NB4 (cell line): ENCODE results near the gene AKT1.

Experiments used
- DNase-seq: peaks from one replicate; pipeline ENCODE4 v3.0.0; 2010; ENCODE audit warnings: low read depth
- H3K4me3 ChIP-seq: one replicate; pipeline ENCODE4 v1.5.1; 2011; ENCODE audit warnings: mild to moderate bottlenecking, low read depth, low read length, moderate library complexity
- MYC ChIP-seq: IDR thresholded peaks from 2 replicates; pipeline ENCODE4 v1.6.1; 2011; ENCODE audit warnings: low read depth, low read length
- POLR2A ChIP-seq: IDR thresholded peaks from 2 replicates; pipeline ENCODE4 v1.6.1; 2011; ENCODE audit warnings: mild to moderate bottlenecking; ENCODE audit not compliant: insufficient read length; ENCODE audit errors: extremely low read depth
- TF ChIP-seq, protein P1 (sequence below): IDR thresholded peaks from one replicate; pipeline ENCODE4 v1.5.1; 2012; ENCODE audit warnings: low read depth, low read length
- TF ChIP-seq, protein P2 (sequence below): IDR thresholded peaks from 2 replicates; pipeline ENCODE4 v1.6.1; 2011; ENCODE audit warnings: low read depth, low read length

The AKT1 gene

GRCh38 chr14:104757238-104757585 is 38.3 kb downstream of the AKT1 start:
- no peak for DNase-seq
- no peak overlapping the region for H3K4me3 ChIP-seq
- TF ChIP-seq POLR2A: no peak
- no peak for TF ChIP-seq MYC
- TF ChIP-seq, protein P1, sequence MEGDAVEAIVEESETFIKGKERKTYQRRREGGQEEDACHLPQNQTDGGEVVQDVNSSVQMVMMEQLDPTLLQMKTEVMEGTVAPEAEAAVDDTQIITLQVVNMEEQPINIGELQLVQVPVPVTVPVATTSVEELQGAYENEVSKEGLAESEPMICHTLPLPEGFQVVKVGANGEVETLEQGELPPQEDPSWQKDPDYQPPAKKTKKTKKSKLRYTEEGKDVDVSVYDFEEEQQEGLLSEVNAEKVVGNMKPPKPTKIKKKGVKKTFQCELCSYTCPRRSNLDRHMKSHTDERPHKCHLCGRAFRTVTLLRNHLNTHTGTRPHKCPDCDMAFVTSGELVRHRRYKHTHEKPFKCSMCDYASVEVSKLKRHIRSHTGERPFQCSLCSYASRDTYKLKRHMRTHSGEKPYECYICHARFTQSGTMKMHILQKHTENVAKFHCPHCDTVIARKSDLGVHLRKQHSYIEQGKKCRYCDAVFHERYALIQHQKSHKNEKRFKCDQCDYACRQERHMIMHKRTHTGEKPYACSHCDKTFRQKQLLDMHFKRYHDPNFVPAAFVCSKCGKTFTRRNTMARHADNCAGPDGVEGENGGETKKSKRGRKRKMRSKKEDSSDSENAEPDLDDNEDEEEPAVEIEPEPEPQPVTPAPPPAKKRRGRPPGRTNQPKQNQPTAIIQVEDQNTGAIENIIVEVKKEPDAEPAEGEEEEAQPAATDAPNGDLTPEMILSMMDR: no peak
- TF ChIP-seq, protein P2, sequence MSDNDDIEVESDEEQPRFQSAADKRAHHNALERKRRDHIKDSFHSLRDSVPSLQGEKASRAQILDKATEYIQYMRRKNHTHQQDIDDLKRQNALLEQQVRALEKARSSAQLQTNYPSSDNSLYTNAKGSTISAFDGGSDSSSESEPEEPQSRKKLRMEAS: no peak

- no peak for DNase-seq
- TF ChIP-seq, protein P2: no peak
- no peak for TF ChIP-seq POLR2A
- TF ChIP-seq MYC: no peak
- TF ChIP-seq, protein P1: no peak
- no peak overlapping the region for H3K4me3 ChIP-seq
These were observed 38.9 kb downstream of the AKT1 start for GRCh38 chr14:104756477-104757237.

GRCh38 chr14:104755621-104756020 is 39.9 kb downstream of the AKT1 start:
- H3K4me3 ChIP-seq: no peak overlapping the region
- DNase-seq: no peak
- no peak for TF ChIP-seq MYC
- TF ChIP-seq POLR2A: no peak
- TF ChIP-seq, protein P1: no peak

- peak overlapping the region; percentile 80 for H3K4me3 ChIP-seq
These were observed 41.2 kb downstream of the AKT1 start for GRCh38 chr14:104754213-104754851.

GRCh38 chr14:104753528-104754212 is 41.9 kb downstream of the AKT1 start:
- TF ChIP-seq, protein P2: no peak
- no peak for TF ChIP-seq POLR2A
- TF ChIP-seq MYC: no peak
- TF ChIP-seq, protein P1: no peak
- H3K4me3 ChIP-seq: peak overlapping the region; percentile 80
- DNase-seq: no peak

More at GRCh38 chr14:104754213-104754851, 41.2 kb downstream of the AKT1 start:
- no peak for DNase-seq
- TF ChIP-seq MYC: no peak
- TF ChIP-seq, protein P1: no peak
- no peak for TF ChIP-seq POLR2A
- TF ChIP-seq, protein P2: no peak
